Fibroblast of lung (primary cell): ENCODE data around the gene OTUD3.

ENCODE experiments used
- EZH2 ChIP-seq: IDR thresholded peaks from 2 replicates; pipeline ENCODE4 v1.5.1; 2012; ENCODE audit warnings: low read length, control low read depth, mild to moderate bottlenecking; ENCODE audit errors: missing control alignments
- TF ChIP-seq, protein P1 (sequence below), 2 donors: IDR thresholded peaks in 1 of 2; conservative IDR thresholded peaks in 1 of 2; 1 replicate in 1 of 2; 2 replicates in 1 of 2; pipeline ENCODE4 v1.5.1; 2011 to 2012; ENCODE audit warnings: low read length in 2 of 2, control low read depth in 1 of 2, inconsistent platforms in 1 of 2, low read depth in 1 of 2, mild to moderate bottlenecking in 1 of 2

DNA sequence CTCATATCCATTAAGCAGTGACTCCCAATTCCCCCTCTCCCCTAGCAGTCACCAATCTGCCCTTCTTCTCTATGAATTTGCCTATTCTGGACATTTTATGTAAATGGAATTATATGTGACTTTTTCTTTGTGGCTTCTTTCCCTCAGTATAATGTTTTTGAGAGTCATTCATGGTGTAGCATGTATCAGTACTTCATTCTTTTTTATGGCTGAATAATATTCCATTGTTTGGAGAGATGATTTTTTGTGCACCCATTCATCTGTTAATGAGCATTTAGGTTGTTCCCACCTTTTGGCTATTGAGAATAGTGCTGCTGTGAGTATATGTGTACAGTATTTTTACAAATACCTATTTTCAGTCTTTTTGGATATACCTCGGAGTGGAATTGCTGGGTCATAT lies 19.5 kb downstream of the OTUD3 start:
- TF ChIP-seq, protein P1, sequence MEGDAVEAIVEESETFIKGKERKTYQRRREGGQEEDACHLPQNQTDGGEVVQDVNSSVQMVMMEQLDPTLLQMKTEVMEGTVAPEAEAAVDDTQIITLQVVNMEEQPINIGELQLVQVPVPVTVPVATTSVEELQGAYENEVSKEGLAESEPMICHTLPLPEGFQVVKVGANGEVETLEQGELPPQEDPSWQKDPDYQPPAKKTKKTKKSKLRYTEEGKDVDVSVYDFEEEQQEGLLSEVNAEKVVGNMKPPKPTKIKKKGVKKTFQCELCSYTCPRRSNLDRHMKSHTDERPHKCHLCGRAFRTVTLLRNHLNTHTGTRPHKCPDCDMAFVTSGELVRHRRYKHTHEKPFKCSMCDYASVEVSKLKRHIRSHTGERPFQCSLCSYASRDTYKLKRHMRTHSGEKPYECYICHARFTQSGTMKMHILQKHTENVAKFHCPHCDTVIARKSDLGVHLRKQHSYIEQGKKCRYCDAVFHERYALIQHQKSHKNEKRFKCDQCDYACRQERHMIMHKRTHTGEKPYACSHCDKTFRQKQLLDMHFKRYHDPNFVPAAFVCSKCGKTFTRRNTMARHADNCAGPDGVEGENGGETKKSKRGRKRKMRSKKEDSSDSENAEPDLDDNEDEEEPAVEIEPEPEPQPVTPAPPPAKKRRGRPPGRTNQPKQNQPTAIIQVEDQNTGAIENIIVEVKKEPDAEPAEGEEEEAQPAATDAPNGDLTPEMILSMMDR (conservative IDR thresholded peaks at IDR 0.05 in 1 of 2, IDR thresholded peaks at IDR 0.05 in 1 of 2; ENCODE audit: low read depth in 1 of 2, low read length in 2 of 2), result no peak
- TF ChIP-seq EZH2, result no peak
